HEK293 (cell line): ENCODE measurements around the gene PCBP3.

ENCODE experiments used
- BCL11A ChIP-seq: fragments of 450-650 bp; formaldehyde crosslinking; IDR thresholded peaks from 2 replicates; pipeline ENCODE4 v1.5.1; 2016; ENCODE audit warnings: low read depth, missing biosample characterization, missing genetic modification characterization
- BCL11B ChIP-seq: fragments of 450-650 bp; formaldehyde crosslinking; IDR thresholded peaks from 2 replicates; pipeline ENCODE4 v1.5.1; 2016; ENCODE audit warnings: low read depth, missing biosample characterization, missing genetic modification characterization
- FEZF1 ChIP-seq: fragments of 450-650 bp; formaldehyde crosslinking; IDR thresholded peaks from 2 replicates; pipeline ENCODE4 v1.5.1; 2016; ENCODE audit warnings: missing biosample characterization, missing genetic modification characterization
- KLF16 ChIP-seq: fragments of 450-650 bp; formaldehyde crosslinking; IDR thresholded peaks from 2 replicates; pipeline ENCODE4 v1.5.1; 2017; ENCODE audit warnings: missing biosample characterization, missing genetic modification characterization
- MYNN ChIP-seq: fragments of 450-650 bp; formaldehyde crosslinking; IDR thresholded peaks from 2 replicates; pipeline ENCODE4 v1.5.1; 2016; ENCODE audit warnings: missing biosample characterization, missing genetic modification characterization, borderline replicate concordance
- SP7 ChIP-seq: fragments of 450-650 bp; formaldehyde crosslinking; IDR thresholded peaks from 2 replicates; pipeline ENCODE4 v1.5.1; 2016; ENCODE audit warnings: missing biosample characterization, missing genetic modification characterization
- ZFP37 ChIP-seq: fragments of 450-650 bp; formaldehyde crosslinking; IDR thresholded peaks from 2 replicates; pipeline ENCODE4 v1.5.1; 2016; ENCODE audit warnings: missing biosample characterization, missing genetic modification characterization
- ZNF157 ChIP-seq: fragments of 450-650 bp; formaldehyde crosslinking; IDR thresholded peaks from 2 replicates; pipeline ENCODE4 v1.5.1; 2016; ENCODE audit warnings: missing biosample characterization, missing genetic modification characterization
- ZNF174 ChIP-seq: fragments of 450-650 bp; formaldehyde crosslinking; IDR thresholded peaks from 2 replicates; pipeline ENCODE4 v1.5.0; 2017; ENCODE audit warnings: missing biosample characterization, mild to moderate bottlenecking, missing genetic modification characterization
- ZNF2 ChIP-seq: fragments of 450-650 bp; formaldehyde crosslinking; IDR thresholded peaks from 2 replicates; pipeline ENCODE4 v1.5.1; 2016; ENCODE audit warnings: missing biosample characterization, missing genetic modification characterization
- ZNF202 ChIP-seq: fragments of 450-650 bp; formaldehyde crosslinking; IDR thresholded peaks from 2 replicates; pipeline ENCODE4 v1.5.1; 2016; ENCODE audit warnings: missing biosample characterization, missing genetic modification characterization, borderline replicate concordance
- ZNF214 ChIP-seq: fragments of 450-650 bp; formaldehyde crosslinking; IDR thresholded peaks from 2 replicates; pipeline ENCODE4 v1.5.1; 2017; ENCODE audit warnings: missing biosample characterization, mild to moderate bottlenecking, missing genetic modification characterization, borderline replicate concordance
- ZNF221 ChIP-seq: fragments of 450-650 bp; formaldehyde crosslinking; IDR thresholded peaks from 2 replicates; pipeline ENCODE4 v1.5.1; 2017; ENCODE audit warnings: missing biosample characterization, missing genetic modification characterization, borderline replicate concordance
- ZNF362 ChIP-seq: fragments of 450-650 bp; formaldehyde crosslinking; IDR thresholded peaks from 2 replicates; pipeline ENCODE4 v1.5.1; 2016; ENCODE audit warnings: missing biosample characterization, missing genetic modification characterization
- ZNF510 ChIP-seq: fragments of 450-650 bp; formaldehyde crosslinking; IDR thresholded peaks from 2 replicates; pipeline ENCODE4 v1.5.1; 2018; ENCODE audit warnings: mild to moderate bottlenecking, missing genetic modification characterization, missing biosample characterization; ENCODE audit not compliant: insufficient replicate concordance
- ZNF530 ChIP-seq: fragments of 450-650 bp; formaldehyde crosslinking; IDR thresholded peaks from 2 replicates; pipeline ENCODE4 v1.5.1; 2016; ENCODE audit warnings: low read depth, missing biosample characterization, missing genetic modification characterization
- ZNF558 ChIP-seq: fragments of 450-650 bp; formaldehyde crosslinking; IDR thresholded peaks from 2 replicates; pipeline ENCODE4 v1.5.1; 2016; ENCODE audit warnings: missing biosample characterization, missing genetic modification characterization
- ZNF624 ChIP-seq: fragments of 450-650 bp; formaldehyde crosslinking; IDR thresholded peaks from 2 replicates; pipeline ENCODE4 v1.5.1; 2017; ENCODE audit warnings: missing biosample characterization, missing genetic modification characterization
- ZNF629 ChIP-seq: fragments of 450-650 bp; formaldehyde crosslinking; IDR thresholded peaks from 2 replicates; pipeline ENCODE4 v1.5.1; 2017; ENCODE audit warnings: missing biosample characterization, missing genetic modification characterization
- ZNF654 ChIP-seq: fragments of 450-650 bp; formaldehyde crosslinking; IDR thresholded peaks from 2 replicates; pipeline ENCODE4 v1.5.1; 2016; ENCODE audit warnings: low read depth, missing biosample characterization, missing genetic modification characterization
- ZNF660 ChIP-seq: fragments of 450-650 bp; IDR thresholded peaks from 2 replicates; pipeline ENCODE4 v1.5.1; 2018; ENCODE audit warnings: missing biosample characterization, mild to moderate bottlenecking, missing genetic modification characterization
- ZNF747 ChIP-seq: fragments of 450-650 bp; formaldehyde crosslinking; IDR thresholded peaks from 2 replicates; pipeline ENCODE4 v1.5.1; 2016; ENCODE audit warnings: missing biosample characterization, missing genetic modification characterization
- ZNF830 ChIP-seq: fragments of 450-650 bp; IDR thresholded peaks from 2 replicates; pipeline ENCODE4 v1.5.0; 2018; ENCODE audit warnings: missing biosample characterization, missing genetic modification characterization, low read depth, mild to moderate bottlenecking, moderate library complexity
- ZSCAN16 ChIP-seq: fragments of 450-650 bp; formaldehyde crosslinking; IDR thresholded peaks from 2 replicates; pipeline ENCODE4 v1.5.1; 2016; ENCODE audit warnings: missing biosample characterization, missing genetic modification characterization
- ZSCAN4 ChIP-seq: fragments of 450-650 bp; formaldehyde crosslinking; IDR thresholded peaks from 2 replicates; pipeline ENCODE4 v1.5.1; 2017; ENCODE audit warnings: missing biosample characterization, missing genetic modification characterization
- ZSCAN5A ChIP-seq: fragments of 450-650 bp; formaldehyde crosslinking; IDR thresholded peaks from 2 replicates; pipeline ENCODE4 v1.5.1; 2016; ENCODE audit warnings: missing biosample characterization, missing genetic modification characterization
- TF ChIP-seq, protein P1 (sequence below): fragments of 450-650 bp; formaldehyde crosslinking; IDR thresholded peaks from 2 replicates; pipeline ENCODE4 v1.5.1; 2016; ENCODE audit warnings: missing biosample characterization, missing genetic modification characterization
- TF ChIP-seq, protein P2 (sequence below): fragments of 450-650 bp; formaldehyde crosslinking; IDR thresholded peaks from 2 replicates; pipeline ENCODE4 v1.5.1; 2016; ENCODE audit warnings: missing biosample characterization, missing genetic modification characterization
- TF ChIP-seq, protein P3 (sequence below): fragments of 450-650 bp; formaldehyde crosslinking; IDR thresholded peaks from 2 replicates; pipeline ENCODE4 v1.5.1; 2016; ENCODE audit warnings: missing biosample characterization, missing genetic modification characterization, borderline replicate concordance

The PCBP3 gene

DNA sequence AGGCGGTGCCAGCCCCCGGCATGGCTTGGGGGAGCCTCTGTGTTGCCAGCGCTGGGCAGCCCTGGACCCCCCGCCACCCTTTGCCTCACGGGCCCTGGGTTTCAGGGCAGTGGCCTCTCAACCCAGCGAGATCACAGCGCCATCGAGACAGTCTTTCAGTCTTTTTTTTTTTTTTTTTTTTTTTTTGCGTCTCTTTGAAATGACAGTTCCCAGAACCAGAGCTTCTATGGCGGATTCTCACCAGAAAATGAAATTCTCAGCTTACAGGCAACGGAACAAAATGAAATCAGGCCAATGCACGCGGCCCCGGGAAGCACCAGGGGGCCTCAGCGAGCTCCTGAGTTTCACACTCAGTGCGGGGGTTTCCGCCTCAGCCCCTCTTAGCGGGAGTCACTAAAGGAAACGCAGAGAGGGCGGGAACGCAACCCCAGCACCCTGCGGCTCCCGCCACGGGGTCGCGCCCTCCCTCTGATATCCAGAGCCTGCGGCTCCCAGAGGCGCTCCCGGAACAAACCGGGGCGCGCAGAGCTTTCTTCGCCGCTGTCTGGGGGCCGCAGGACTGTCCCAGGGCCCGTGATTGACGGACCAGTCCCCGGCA, 330.0 kb downstream of the PCBP3 start (continued):
- TF ChIP-seq ZNF174 (tag by site-specific recombination): no peak
- TF ChIP-seq ZFP37 (tag by site-specific recombination): no peak
- no peak for TF ChIP-seq ZNF624 (tag by site-specific recombination)
- TF ChIP-seq ZNF510: no peak
- no peak for TF ChIP-seq ZNF747 (tag by site-specific recombination)
- TF ChIP-seq ZNF830 (tag by site-specific recombination): no peak
- peak; percentile 72 for TF ChIP-seq KLF16
- TF ChIP-seq ZSCAN4 (tag by site-specific recombination): no peak
- TF ChIP-seq MYNN (tag by site-specific recombination): no peak
- no peak for TF ChIP-seq BCL11B (tag by site-specific recombination)
- TF ChIP-seq, protein P1, sequence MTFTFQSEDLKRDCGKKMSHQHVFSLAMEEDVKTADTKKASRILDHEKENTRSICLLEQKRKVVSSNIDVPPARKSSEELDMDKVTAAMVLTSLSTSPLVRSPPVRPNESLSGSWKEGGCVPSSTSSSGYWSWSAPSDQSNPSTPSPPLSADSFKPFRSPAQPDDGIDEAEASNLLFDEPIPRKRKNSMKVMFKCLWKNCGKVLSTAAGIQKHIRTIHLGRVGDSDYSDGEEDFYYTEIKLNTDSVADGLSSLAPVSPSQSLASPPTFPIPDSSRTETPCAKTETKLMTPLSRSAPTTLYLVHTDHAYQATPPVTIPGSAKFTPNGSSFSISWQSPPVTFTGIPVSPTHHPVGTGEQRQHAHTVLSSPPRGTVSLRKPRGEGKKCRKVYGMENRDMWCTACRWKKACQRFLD (tag by site-specific recombination): no peak
- TF ChIP-seq ZNF157 (tag by site-specific recombination): no peak
- TF ChIP-seq ZSCAN5A: 0 out of 2 replicates have a peak, but pooled peaks have one; percentile 14
- TF ChIP-seq ZNF221 (tag by site-specific recombination): no peak
- TF ChIP-seq, protein P2, sequence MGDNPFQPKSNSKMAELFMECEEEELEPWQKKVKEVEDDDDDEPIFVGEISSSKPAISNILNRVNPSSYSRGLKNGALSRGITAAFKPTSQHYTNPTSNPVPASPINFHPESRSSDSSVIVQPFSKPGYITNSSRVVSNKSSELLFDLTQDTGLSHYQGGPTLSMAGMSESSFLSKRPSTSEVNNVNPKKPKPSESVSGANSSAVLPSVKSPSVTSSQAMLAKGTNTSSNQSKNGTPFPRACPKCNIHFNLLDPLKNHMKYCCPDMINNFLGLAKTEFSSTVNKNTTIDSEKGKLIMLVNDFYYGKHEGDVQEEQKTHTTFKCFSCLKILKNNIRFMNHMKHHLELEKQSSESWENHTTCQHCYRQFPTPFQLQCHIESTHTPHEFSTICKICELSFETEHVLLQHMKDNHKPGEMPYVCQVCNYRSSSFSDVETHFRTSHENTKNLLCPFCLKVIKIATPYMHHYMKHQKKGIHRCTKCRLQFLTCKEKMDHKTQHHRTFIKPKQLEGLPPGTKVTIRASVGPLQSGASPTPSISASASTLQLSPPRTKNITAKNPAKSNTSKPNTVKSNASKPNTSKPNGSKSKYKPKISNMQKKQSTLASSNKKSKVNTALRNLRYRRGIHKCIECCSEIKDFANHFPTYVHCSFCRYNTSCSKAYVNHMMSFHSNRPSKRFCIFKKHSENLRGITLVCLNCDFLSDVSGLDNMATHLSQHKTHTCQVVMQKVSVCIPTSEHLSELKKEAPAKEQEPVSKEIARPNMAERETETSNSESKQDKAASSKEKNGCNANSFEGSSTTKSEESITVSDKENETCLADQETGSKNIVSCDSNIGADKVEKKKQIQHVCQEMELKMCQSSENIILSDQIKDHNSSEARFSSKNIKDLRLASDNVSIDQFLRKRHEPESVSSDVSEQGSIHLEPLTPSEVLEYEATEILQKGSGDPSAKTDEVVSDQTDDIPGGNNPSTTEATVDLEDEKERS (tag by site-specific recombination): no peak
- TF ChIP-seq ZNF558: no peak; the same call in 1 of the 2 replicates
- TF ChIP-seq SP7: peak; percentile 86
- TF ChIP-seq FEZF1 (tag by site-specific recombination): no peak
- TF ChIP-seq, protein P3, sequence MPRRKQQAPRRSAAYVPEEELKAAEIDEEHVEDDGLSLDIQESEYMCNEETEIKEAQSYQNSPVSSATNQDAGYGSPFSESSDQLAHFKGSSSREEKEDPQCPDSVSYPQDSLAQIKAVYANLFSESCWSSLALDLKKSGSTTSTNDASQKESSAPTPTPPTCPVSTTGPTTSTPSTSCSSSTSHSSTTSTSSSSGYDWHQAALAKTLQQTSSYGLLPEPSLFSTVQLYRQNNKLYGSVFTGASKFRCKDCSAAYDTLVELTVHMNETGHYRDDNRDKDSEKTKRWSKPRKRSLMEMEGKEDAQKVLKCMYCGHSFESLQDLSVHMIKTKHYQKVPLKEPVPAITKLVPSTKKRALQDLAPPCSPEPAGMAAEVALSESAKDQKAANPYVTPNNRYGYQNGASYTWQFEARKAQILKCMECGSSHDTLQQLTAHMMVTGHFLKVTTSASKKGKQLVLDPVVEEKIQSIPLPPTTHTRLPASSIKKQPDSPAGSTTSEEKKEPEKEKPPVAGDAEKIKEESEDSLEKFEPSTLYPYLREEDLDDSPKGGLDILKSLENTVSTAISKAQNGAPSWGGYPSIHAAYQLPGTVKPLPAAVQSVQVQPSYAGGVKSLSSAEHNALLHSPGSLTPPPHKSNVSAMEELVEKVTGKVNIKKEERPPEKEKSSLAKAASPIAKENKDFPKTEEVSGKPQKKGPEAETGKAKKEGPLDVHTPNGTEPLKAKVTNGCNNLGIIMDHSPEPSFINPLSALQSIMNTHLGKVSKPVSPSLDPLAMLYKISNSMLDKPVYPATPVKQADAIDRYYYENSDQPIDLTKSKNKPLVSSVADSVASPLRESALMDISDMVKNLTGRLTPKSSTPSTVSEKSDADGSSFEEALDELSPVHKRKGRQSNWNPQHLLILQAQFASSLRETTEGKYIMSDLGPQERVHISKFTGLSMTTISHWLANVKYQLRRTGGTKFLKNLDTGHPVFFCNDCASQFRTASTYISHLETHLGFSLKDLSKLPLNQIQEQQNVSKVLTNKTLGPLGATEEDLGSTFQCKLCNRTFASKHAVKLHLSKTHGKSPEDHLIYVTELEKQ (tag by site-specific recombination): no peak; the same call in 1 of the 2 replicates
- no peak for TF ChIP-seq ZNF660 (tag by site-specific recombination)
- no peak for TF ChIP-seq ZNF654
- 0 out of 2 replicates have a peak, but pooled peaks have one; percentile 10 for TF ChIP-seq BCL11A
- peak; percentile 59; the same call in 1 of the 2 replicates for TF ChIP-seq ZNF629 (tag by site-specific recombination)
- no peak for TF ChIP-seq ZSCAN16 (tag by site-specific recombination)
- TF ChIP-seq ZNF2 (tag by site-specific recombination): no peak
- TF ChIP-seq ZNF362: no peak; the same call in 1 of the 2 replicates
- no peak for TF ChIP-seq ZNF530 (tag by site-specific recombination)
- TF ChIP-seq ZNF214 (tag by site-specific recombination): no peak
- TF ChIP-seq ZNF202 (tag by site-specific recombination): no peak
